ENCODE data around the gene FUCA1. TPM values are rescaled to one million over a fixed set of nuclear protein-coding genes. Genes with fewer than 3 reads are reported as not detected.

FUCA1 gene
- polyA plus RNA-seq, 1 donor from 2014 or later: 38.5 TPM

DNA sequence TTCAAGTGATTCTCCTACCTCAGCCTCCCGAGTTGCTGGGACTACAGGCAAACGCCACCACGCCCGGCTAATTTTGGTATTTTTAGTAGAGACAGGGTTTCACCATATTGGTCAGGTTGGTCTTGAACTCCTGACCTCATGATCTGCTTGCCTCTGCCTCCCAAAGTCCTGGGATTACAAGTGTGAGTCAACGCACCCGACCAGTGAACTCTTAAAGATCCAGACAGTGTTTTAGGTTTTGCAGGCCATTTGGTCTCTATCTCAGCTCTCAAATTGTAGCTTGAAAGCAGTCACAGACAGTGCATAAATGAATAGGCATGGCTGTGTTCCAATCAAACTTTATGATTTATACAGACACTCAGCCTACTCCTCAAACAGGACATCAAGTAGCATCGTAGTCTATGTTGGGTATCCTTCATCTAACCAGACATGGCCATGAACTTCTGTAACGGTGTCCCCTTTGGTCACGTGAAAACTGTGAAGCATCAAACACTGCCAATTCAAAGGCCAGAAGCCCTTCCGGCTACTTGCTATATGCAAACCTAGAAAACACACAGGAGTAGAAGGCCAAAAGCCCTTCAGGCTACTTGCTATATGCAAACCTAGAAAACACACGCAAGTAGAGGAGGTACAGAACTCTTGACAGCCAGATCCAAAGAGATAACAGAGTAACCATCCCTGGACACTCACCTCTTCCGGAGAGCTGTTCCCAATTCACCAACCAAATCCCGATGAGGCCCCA, 3.1 kb downstream of the FUCA1 start:
- peaks cover 4% of the 10 kb centered on the region for H3K79me2 ChIP-seq (replicated peaks; ENCODE audit: insufficient read depth, low read length)
- H3F3A ChIP-seq (ENCODE audit: insufficient read depth, low read length, poor library complexity, severe bottlenecking): no peaks in the 10 kb centered on the region
- H3K9me3 ChIP-seq (ENCODE audit: low read length): no peaks in the 10 kb centered on the region
- no peaks in the 10 kb centered on the region for H3K36me3 ChIP-seq (ENCODE audit: insufficient read depth, low read length)
- no peaks in the 10 kb centered on the region for H3K9me2 ChIP-seq (ENCODE audit: insufficient read depth, low read length)
- H3K27ac ChIP-seq (ENCODE audit: low read length): no peak overlapping the region
- no peaks in the 10 kb centered on the region for H4K20me1 ChIP-seq (ENCODE audit: insufficient read depth)
- no peak overlapping the region for H3K4me3 ChIP-seq (ENCODE audit: low read length)
- no peak overlapping the region for H2AFZ ChIP-seq (ENCODE audit: low read depth, low read length)
- H3K4me2 ChIP-seq (ENCODE audit: low read length): no peak overlapping the region
- H3K27me3 ChIP-seq (ENCODE audit: insufficient read depth, low read depth, low read length): peaks cover 18% of the 10 kb centered on the region
- H3K9ac ChIP-seq (ENCODE audit: low read length): no peak overlapping the region
- TF ChIP-seq SMC3 (conservative IDR thresholded peaks at IDR 0.05; ENCODE audit: poor library complexity) (no peak), MXI1 (conservative IDR thresholded peaks at IDR 0.05; ENCODE audit: poor library complexity, severe bottlenecking) (no peak), TAF1 (IDR thresholded peaks at IDR 0.05; ENCODE audit: low read depth) (no peak), EZH2 (IDR thresholded peaks at IDR 0.05; ENCODE audit: borderline replicate concordance, insufficient read depth, low read length, poor library complexity, severe bottlenecking) (no peak), POLR2AphosphoS5 (IDR thresholded peaks at IDR 0.05) (no peak), EP300 (conservative IDR thresholded peaks at IDR 0.05; ENCODE audit: poor library complexity, severe bottlenecking) (no peak)

- no peak overlapping the region for H3K9ac ChIP-seq (ENCODE audit: low read length)
- no peak overlapping the region for H2AFZ ChIP-seq (ENCODE audit: low read depth, low read length)
- H3K4me2 ChIP-seq (ENCODE audit: low read length): no peak overlapping the region
- H3K9me2 ChIP-seq (ENCODE audit: insufficient read depth, low read length): no peaks in the 10 kb centered on the region
- H3K36me3 ChIP-seq (ENCODE audit: insufficient read depth, low read length): no peaks in the 10 kb centered on the region
- H3K4me3 ChIP-seq (ENCODE audit: low read length): no peak overlapping the region
- H3K79me2 ChIP-seq (replicated peaks; ENCODE audit: insufficient read depth, low read length): peaks cover 4% of the 10 kb centered on the region
- H3F3A ChIP-seq (ENCODE audit: insufficient read depth, low read length, poor library complexity, severe bottlenecking): no peaks in the 10 kb centered on the region
- no peaks in the 10 kb centered on the region for H4K20me1 ChIP-seq (ENCODE audit: insufficient read depth)
- H3K27me3 ChIP-seq (ENCODE audit: insufficient read depth, low read depth, low read length): peaks cover 12% of the 10 kb centered on the region
- TF ChIP-seq EP300 (conservative IDR thresholded peaks at IDR 0.05; ENCODE audit: poor library complexity, severe bottlenecking): no peak
- TF ChIP-seq, protein P1, sequence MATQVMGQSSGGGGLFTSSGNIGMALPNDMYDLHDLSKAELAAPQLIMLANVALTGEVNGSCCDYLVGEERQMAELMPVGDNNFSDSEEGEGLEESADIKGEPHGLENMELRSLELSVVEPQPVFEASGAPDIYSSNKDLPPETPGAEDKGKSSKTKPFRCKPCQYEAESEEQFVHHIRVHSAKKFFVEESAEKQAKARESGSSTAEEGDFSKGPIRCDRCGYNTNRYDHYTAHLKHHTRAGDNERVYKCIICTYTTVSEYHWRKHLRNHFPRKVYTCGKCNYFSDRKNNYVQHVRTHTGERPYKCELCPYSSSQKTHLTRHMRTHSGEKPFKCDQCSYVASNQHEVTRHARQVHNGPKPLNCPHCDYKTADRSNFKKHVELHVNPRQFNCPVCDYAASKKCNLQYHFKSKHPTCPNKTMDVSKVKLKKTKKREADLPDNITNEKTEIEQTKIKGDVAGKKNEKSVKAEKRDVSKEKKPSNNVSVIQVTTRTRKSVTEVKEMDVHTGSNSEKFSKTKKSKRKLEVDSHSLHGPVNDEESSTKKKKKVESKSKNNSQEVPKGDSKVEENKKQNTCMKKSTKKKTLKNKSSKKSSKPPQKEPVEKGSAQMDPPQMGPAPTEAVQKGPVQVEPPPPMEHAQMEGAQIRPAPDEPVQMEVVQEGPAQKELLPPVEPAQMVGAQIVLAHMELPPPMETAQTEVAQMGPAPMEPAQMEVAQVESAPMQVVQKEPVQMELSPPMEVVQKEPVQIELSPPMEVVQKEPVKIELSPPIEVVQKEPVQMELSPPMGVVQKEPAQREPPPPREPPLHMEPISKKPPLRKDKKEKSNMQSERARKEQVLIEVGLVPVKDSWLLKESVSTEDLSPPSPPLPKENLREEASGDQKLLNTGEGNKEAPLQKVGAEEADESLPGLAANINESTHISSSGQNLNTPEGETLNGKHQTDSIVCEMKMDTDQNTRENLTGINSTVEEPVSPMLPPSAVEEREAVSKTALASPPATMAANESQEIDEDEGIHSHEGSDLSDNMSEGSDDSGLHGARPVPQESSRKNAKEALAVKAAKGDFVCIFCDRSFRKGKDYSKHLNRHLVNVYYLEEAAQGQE (IDR thresholded peaks at IDR 0.05; ENCODE audit: borderline replicate concordance): no peak
- no peak for TF ChIP-seq TAF1 (IDR thresholded peaks at IDR 0.05; ENCODE audit: low read depth)
- no peak for TF ChIP-seq CTCF (IDR thresholded peaks at IDR 0.05; ENCODE audit: poor library complexity, severe bottlenecking)
- TF ChIP-seq POLR2AphosphoS5 (IDR thresholded peaks at IDR 0.05): no peak
- H3K27ac ChIP-seq (ENCODE audit: low read length): no peak overlapping the region
- H3K9me3 ChIP-seq (ENCODE audit: low read length): no peaks in the 10 kb centered on the region
These were observed 5.5 kb downstream of the FUCA1 start for GRCh38 chr1:23862640-23863039.
